K562 (cell line): ENCODE results near the gene DNMT1. TPM values are rescaled to one million over a fixed set of nuclear protein-coding genes. Genes with fewer than 3 reads are reported as not detected.

Experiments used
- ATAC-seq: fragments of 200-7000 bp; cut with Tn5 transposase; 3 replicates; pipeline ENCODE4 v1.9.1; 2020; ENCODE audit warnings: moderate library complexity
- Bru-seq: library from RNA; stranded (reverse); fragments of 400-500 nt; gene quantifications from one replicate; lab custom pipeline; 2021; lab: Mats Ljungman, UMichigan
- BruChase-seq, 2 experiments: library from RNA; stranded (reverse); fragments of 400-500 nt; gene quantifications; one replicate each; lab custom pipeline; 2021; lab: Mats Ljungman, UMichigan
- BruUV-seq: library from RNA; stranded (reverse); fragments of 400-500 nt; replicated peaks from 2 replicates; lab custom pipeline; 2021; lab: Mats Ljungman, UMichigan
- CTCF ChIA-PET: fragments of 300-600 bp; formaldehyde crosslinking; extraction: SDS; loops from one replicate; lab custom pipeline; 2021; ENCODE audit warnings: low intra/inter-chr PET ratio; lab: Yijun Ruan, JAX
- POLR2A ChIA-PET: fragments of 300-600, 350-650 bp; sonication (Branson Sonifier 250); formaldehyde crosslinking; extraction: SDS; loops from one replicate; lab custom pipeline; 2021; ENCODE audit warnings: antibody characterized with exemption, inconsistent platforms; lab: Yijun Ruan, JAX
- DNase-seq, 4 experiments: peaks; one replicate each; pipeline versions ENCODE4 v3.0.0 to v3.0.0-alpha.2; 2011 to 2018; ENCODE audit warnings: low spot score in 3 of 4, mixed read lengths in 3 of 4; ENCODE audit errors: extremely low read depth in 1 of 4
- FAIRE-seq: peaks from 2 replicates; lab custom pipeline; 2011; peaks lifted over from hg19 to GRCh38; lab: Jason Lieb, UNC
- H2AFZ ChIP-seq: 2 replicates; pipeline ENCODE4 v1.6.0; 2011; ENCODE audit warnings: low read depth, low read length, control low read depth, inconsistent platforms
- H3K27ac ChIP-seq: fragments of 200-600 bp; 3 replicates; pipeline ENCODE4 v1.8.0; 2011; ENCODE audit warnings: low read depth, mild to moderate bottlenecking, control low read depth, inconsistent platforms, low read length, moderate library complexity, mixed read lengths; ENCODE audit errors: extremely low read depth
- H3K27me3 ChIP-seq, 2 experiments: fragments of 300-600 bp in 1 of 2; 2 replicates in 1 of 2; 3 replicates in 1 of 2; pipeline versions ENCODE4 v1.6.0 to v1.8.0; 2011; ENCODE audit warnings: inconsistent platforms in 2 of 2, low read length in 2 of 2, mild to moderate bottlenecking in 1 of 2, mixed read lengths in 1 of 2, moderate library complexity in 1 of 2; ENCODE audit not compliant: control insufficient read depth in 2 of 2, insufficient read depth in 2 of 2
- H3K36me3 ChIP-seq: fragments of 300-600 bp; 3 replicates; pipeline ENCODE4 v1.8.0; 2011; ENCODE audit warnings: mild to moderate bottlenecking, low read length, inconsistent platforms; ENCODE audit not compliant: control insufficient read depth, insufficient read depth
- H3K4me1 ChIP-seq, 2 experiments: fragments of 200-600 bp in 1 of 2; replicated peaks in 1 of 2; 2 replicates in 1 of 2; 3 replicates in 1 of 2; pipeline versions ENCODE4 v1.5.1 to v1.8.0; 2011; ENCODE audit warnings: inconsistent platforms in 2 of 2, low read length in 2 of 2, mild to moderate bottlenecking in 1 of 2, mixed read lengths in 1 of 2, moderate library complexity in 1 of 2; ENCODE audit not compliant: control insufficient read depth in 2 of 2, insufficient read depth in 2 of 2
- H3K4me2 ChIP-seq: 2 replicates; pipeline ENCODE4 v1.6.1; 2011; ENCODE audit warnings: low read length, control low read depth, inconsistent platforms, mixed read lengths; ENCODE audit not compliant: insufficient read depth
- H3K4me3 ChIP-seq: fragments of 200-600 bp; sonication (generic), shearing (Covaris generic); 2 replicates; pipeline ENCODE4 v1.5.1; 2016; ENCODE audit warnings: control low read depth, inconsistent platforms
- H3K79me2 ChIP-seq: fragments of 200-600 bp; 3 replicates; pipeline ENCODE4 v1.8.0; 2011; ENCODE audit warnings: low read length, inconsistent platforms; ENCODE audit not compliant: control insufficient read depth, insufficient read depth
- H3K9ac ChIP-seq, 2 experiments: 2 replicates each; pipeline versions ENCODE4 v1.6.0 to v1.6.1; 2011; ENCODE audit warnings: low read depth in 2 of 2, low read length in 2 of 2, control low read depth in 1 of 2, inconsistent platforms in 1 of 2, mild to moderate bottlenecking in 1 of 2, mixed read lengths in 1 of 2; ENCODE audit not compliant: insufficient read depth in 1 of 2
- H3K9me1 ChIP-seq: one replicate; pipeline ENCODE4 v1.6.0; 2011; ENCODE audit warnings: inconsistent platforms, mild to moderate bottlenecking, low read length, moderate library complexity; ENCODE audit not compliant: control insufficient read depth, insufficient read depth
- H3K9me3 ChIP-seq: replicated peaks from 2 replicates; pipeline ENCODE4 v1.5.1; 2011; ENCODE audit warnings: low read depth, low read length, inconsistent platforms; ENCODE audit not compliant: control insufficient read depth, insufficient read depth
- H4K20me1 ChIP-seq: replicated peaks from 2 replicates; pipeline ENCODE4 v1.6.1; 2011; ENCODE audit warnings: low read length, inconsistent platforms, mixed read lengths; ENCODE audit not compliant: control insufficient read depth, insufficient read depth
- BCOR ChIP-seq: fragments of 450-650 bp; IDR thresholded peaks from 2 replicates; pipeline ENCODE4 v1.6.1; 2016
- IFI16 ChIP-seq: fragments of 250-450 bp; sonication (Bioruptor Pico); IDR thresholded peaks from 2 replicates; pipeline ENCODE4 v2.1.2; 2022; ENCODE audit warnings: mild to moderate bottlenecking, inconsistent platforms
- LCOR ChIP-seq: sonication (generic); formaldehyde crosslinking; IDR thresholded peaks from 2 replicates; pipeline ENCODE4 v1.8.0; 2022; ENCODE audit warnings: mild to moderate bottlenecking, missing genetic modification reagents
- RBM14 ChIP-seq: fragments of 200-400 bp; formaldehyde crosslinking; IDR thresholded peaks from 2 replicates; pipeline ENCODE4 v1.6.1; 2018; ENCODE audit warnings: low read depth, mild to moderate bottlenecking, low read length, moderate library complexity, borderline replicate concordance; ENCODE audit not compliant: insufficient read depth
- SOX6 ChIP-seq: fragments of 450-650 bp; IDR thresholded peaks from 2 replicates; pipeline ENCODE4 v1.6.1; 2014; ENCODE audit warnings: mild to moderate bottlenecking
- SUPT5H ChIP-seq: fragments of 450-650 bp; IDR thresholded peaks from 2 replicates; pipeline ENCODE4 v1.6.1; 2016
- ZBTB9 ChIP-seq: fragments of 450-650 bp; formaldehyde crosslinking; IDR thresholded peaks from 2 replicates; pipeline ENCODE4 v1.4.0; 2020; ENCODE audit warnings: mild to moderate bottlenecking, moderate library complexity
- ZC3H11A ChIP-seq: IDR thresholded peaks from 2 replicates; pipeline ENCODE4 v1.6.1; 2012; ENCODE audit warnings: low read depth, low read length, improper control_type of control experiment
- ZNF609 ChIP-seq: sonication (generic); formaldehyde crosslinking; IDR thresholded peaks from 2 replicates; pipeline ENCODE4 v1.8.1; 2023; ENCODE audit warnings: missing genetic modification reagents, mild to moderate bottlenecking, borderline replicate concordance
- ZNF79 ChIP-seq: fragments of 250-450 bp; sonication (Bioruptor Pico); IDR thresholded peaks from 2 replicates; pipeline ENCODE4 v1.4.0; 2020; ENCODE audit warnings: low read depth, mild to moderate bottlenecking, moderate library complexity
- WGBS: fragments of 100-300 bp; shearing (Covaris generic); methylation state at CpG from one replicate; pipeline ENCODE4 v1.1.6; 2016; ENCODE audit warnings: low coverage, mixed read lengths; ENCODE audit not compliant: insufficient coverage; ENCODE audit errors: missing lambda C conversion rate; 5-methylcytosine and 5-hydroxymethylcytosine counted together
- in situ Hi-C: fragments of 300-500 bp; cut with MboI; formaldehyde crosslinking; loops from 4 replicates; pipeline ENCODE4 v1.15.0; 2018; ENCODE audit warnings: inconsistent platforms, mixed read lengths
- intact Hi-C: fragments of 100-400 bp; cut with micrococcal nuclease; formaldehyde crosslinking; loops from 2 replicates; pipeline ENCODE4 v1.14.2; 2022
- long read RNA-seq, 3 experiments: library from polyadenylated mRNA in 2 of 3; library from RNA in 1 of 3; unstranded in 2 of 3; stranded (forward) in 1 of 3; transcript quantifications; one replicate each; pipeline ENCODE4 v2.0.0, GENCODE V29; 2019 to 2022
- polyA minus RNA-seq, 3 experiments: library from RNA; depleted of rRNA, polyadenylated mRNA; stranded (reverse); fragments of >200 nt; gene quantifications; 2 replicates each; pipeline ENCODE4 v1.2.3, GENCODE V29; 2011
- polyA plus RNA-seq, 8 experiments: library from polyadenylated mRNA; depleted of rRNA in 4 of 8; stranded (reverse) in 5 of 8; unstranded in 3 of 8; fragments of >200 nt; fragmentation: Nextera tagmentation in 2 of 8; fragmentation: Illumina TruSeq in 1 of 8; extraction: Ambion mirVana in 2 of 8; extraction: Trizol in 1 of 8; gene quantifications; 2 replicates each; pipeline versions ENCODE4 v1.2.1 to v1.2.3, GENCODE V29; 2011 to 2014; ENCODE audit warnings: inconsistent platforms in 1 of 8, missing spikeins in 1 of 8
- total RNA-seq, 7 experiments: library from RNA; depleted of rRNA in 6 of 7; stranded (reverse); fragments of >200 nt in 6 of 7; fragmentation: Illumina TruSeq in 2 of 7; extraction: Trizol in 2 of 7; gene quantifications; 2 replicates each; pipeline versions ENCODE4 v1.2.1 to v1.2.3, GENCODE V29; 2011 to 2021; ENCODE audit warnings: low replicate concordance in 1 of 7

The DNMT1 gene
- total RNA-seq (2011; cell fraction: chromatin; rRNA removed; ENCODE audit: low replicate concordance) = 743 and 899 TPM in 2 replicates
- total RNA-seq (2011; cell fraction: nucleolus; rRNA removed) = 373 and 377 TPM in 2 replicates
- 405 and 438 TPM in 2 replicates for total RNA-seq (2011; cell fraction: nucleoplasm; rRNA removed)
- 121 and 133 TPM in 2 replicates for total RNA-seq (2014; rRNA removed)
- 104 and 131 TPM in 2 replicates for total RNA-seq (2014; rRNA removed; fragmentation: Illumina TruSeq; extraction: Trizol)
- 80.1 and 84.8 TPM in 2 replicates for total RNA-seq (2015; rRNA removed; fragmentation: Illumina TruSeq; extraction: Trizol)
- total RNA-seq (2021) = 261 and 271 TPM in 2 replicates
- 88.6 and 150 TPM in 2 replicates for polyA plus RNA-seq (2011; rRNA removed)
- polyA plus RNA-seq (2011; cell fraction: cytosol; rRNA removed) = 48.0 and 61.3 TPM in 2 replicates
- polyA plus RNA-seq (2011; cell fraction: nucleus; rRNA removed) = 345 and 363 TPM in 2 replicates
- 147 and 255 TPM in 2 replicates for polyA plus RNA-seq (2012)
- 163 and 181 TPM in 2 replicates for polyA plus RNA-seq (2014; fragmentation: Illumina TruSeq; extraction: Trizol)
- polyA plus RNA-seq (2014; fragmentation: Nextera tagmentation; extraction: Ambion mirVana) = 100 to 1,000 TPM in 1 of 2 experiments, 10 to 100 TPM in 1; 95.0 to 159 TPM
- 111 and 126 TPM in 2 replicates for polyA plus RNA-seq (2014; rRNA removed)
- 116 and 118 TPM in 2 replicates for polyA minus RNA-seq (2011; rRNA and poly(A)+ RNA removed)
- polyA minus RNA-seq (2011; cell fraction: cytosol; rRNA and poly(A)+ RNA removed) = 97.3 and 133 TPM in 2 replicates
- 89.7 and 106 TPM in 2 replicates for polyA minus RNA-seq (2011; cell fraction: nucleus; rRNA and poly(A)+ RNA removed)
- Bru-seq, nascent RNA = percentile 83 among the genes with signal in this experiment
- percentile 84 among the genes with signal in this experiment for BruChase-seq, experiment 1, labeled RNA remaining after a 2-hour chase
- BruChase-seq, experiment 2, labeled RNA remaining after a 6-hour chase = percentile 90 among the genes with signal in this experiment
- long read RNA-seq, experiment 1, full-length matches to known transcripts = 34 of 451 reads
- long read RNA-seq, experiment 1, partial matches to known transcripts = 366 of 451 reads
- long read RNA-seq, experiment 1, other reads (novel, unspliced or antisense) = 51 of 451 reads
- long read RNA-seq, experiment 2, full-length matches to known transcripts = 6 of 105 reads
- long read RNA-seq, experiment 2, partial matches to known transcripts = 74 of 105 reads
- long read RNA-seq, experiment 2, other reads (novel, unspliced or antisense) = 25 of 105 reads
- long read RNA-seq, experiment 3, partial matches to known transcripts = 115 of 134 reads
- long read RNA-seq, experiment 3, other reads (novel, unspliced or antisense) = 16 of 134 reads

GRCh38 chr19:10194500-10195198, at the start of gene DNMT1:
DNMT1 (minus strand) TSS chr19:10194953; CDS start chr19:10194899, 54 bp downstream.
- intact Hi-C loops (no loop called here), in situ Hi-C loops (no loop called here)
- Histone ChIP-seq H3K9me3 (no peaks in the 10 kb centered on the region), H3K36me3 (peaks cover 33% of the 10 kb centered on the region), H2AFZ (peak within 1 kb of the TSS; percentile 95), H4K20me1 (peaks cover 11% of the 10 kb centered on the region), H3K27me3 (no peaks in the 10 kb centered on the region), H3K4me3 (peak within 1 kb of the TSS; percentile 88), H3K4me2 (peak within 1 kb of the TSS; percentile 97), H3K9me1 (no peaks in the 10 kb centered on the region), H3K9ac (peak within 1 kb of the TSS; percentile 92 to 97), H3K79me2 (peaks cover 53% of the 10 kb centered on the region), H3K27ac (peak within 1 kb of the TSS; percentile 93), H3K4me1 (peaks cover 6 to 25% of the 10 kb centered on the region in 2 experiments; a peak in 4 of 5 replicates)
- POLR2A ChIA-PET = interaction anchor here (0.6 to 1.8 kb wide), 13 partner anchors 10 to 457 kb away, joined by 3 to 6 read pairs (median 3); no protein-coding TSS in a partner anchor
- under 1% methylated on average over 54 of the region's 71 CpGs for WGBS
- CTCF ChIA-PET = interaction anchor here (0.7 kb wide), 1 partner anchor 55 kb away, joined by 3 read pairs; no protein-coding TSS in a partner anchor
- peak; percentile 97 to 100 (median 100) for DNase-seq
- no TSS peak for BruUV-seq
- ATAC-seq = peak; percentile 96
- FAIRE-seq = peak; percentile 87
- TF ChIP-seq RBM14 (no peak), IFI16 (no peak), ZBTB9 (CRISPR knock-in tag) (peak; percentile 25; the same call in 1 of the 2 replicates), SUPT5H (peak; percentile 97), ZNF609 (CRISPR knock-in tag) (no peak), ZNF79 (no peak), SOX6 (no peak; the same call in 1 of the 2 replicates), ZC3H11A (0 out of 2 replicates have a peak, but pooled peaks have one; percentile 73), BCOR (no peak), LCOR (peak; percentile 62; the same call in 1 of the 2 replicates)
